GM21786 (cell line): ENCODE data around the gene ZNF277.

Experiments used
- ATAC-seq: cut with Tn5 transposase; IDR thresholded peaks from one replicate; pipeline ENCODE4 v1.9.1; 2021; ENCODE audit not compliant: unreplicated experiment

The ZNF277 gene

DNA sequence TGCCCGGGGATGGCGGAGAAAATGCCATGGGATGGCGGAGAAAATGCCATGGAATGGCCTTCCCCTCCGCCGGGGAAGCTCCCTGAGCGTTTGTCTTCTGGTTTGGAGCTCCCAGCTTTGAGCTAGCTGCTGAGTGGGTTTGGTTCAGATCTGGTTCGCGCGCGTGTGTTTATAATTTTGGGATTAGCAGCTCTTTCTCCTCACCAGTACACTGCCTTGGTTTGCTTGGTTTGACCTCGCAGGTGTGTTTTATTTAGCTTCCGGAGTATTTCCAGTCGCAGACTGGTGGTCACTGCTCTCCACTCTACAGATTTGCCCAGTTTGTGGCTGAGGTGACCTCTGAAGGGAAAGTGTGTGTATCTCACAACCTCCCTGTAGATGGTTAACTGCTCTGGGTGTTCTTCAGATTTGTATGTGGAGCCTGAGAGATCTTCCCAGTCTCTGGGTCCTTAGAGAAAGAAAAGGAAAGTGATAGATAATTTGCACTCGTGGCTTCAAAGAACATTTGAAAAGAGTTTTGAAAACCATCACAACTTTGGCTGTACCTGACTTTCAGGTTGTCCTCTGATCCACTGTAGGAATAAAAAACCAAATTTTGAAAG, 597 bp downstream of the ZNF277 start:
- ATAC-seq: no peak

DNA sequence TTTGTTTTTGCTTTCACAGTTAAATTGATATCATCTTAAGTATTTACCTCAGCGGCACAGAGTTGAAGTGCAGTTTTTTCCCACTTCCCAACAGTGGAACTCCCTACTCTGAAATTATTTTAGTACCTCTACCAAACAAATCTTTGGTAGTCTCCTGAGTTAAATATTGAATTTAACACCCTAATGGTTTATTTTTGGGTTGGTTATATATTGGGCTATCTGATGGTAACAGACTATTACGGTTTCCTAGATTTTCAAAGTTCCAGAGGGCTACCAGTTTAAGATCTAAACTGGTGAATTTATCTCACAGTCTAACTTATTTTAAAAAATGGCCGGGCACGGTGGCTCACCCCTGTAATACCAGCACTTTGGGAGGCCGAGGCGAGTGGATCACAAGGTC, 1.3 kb downstream of the ZNF277 start:
- no peak for ATAC-seq

DNA sequence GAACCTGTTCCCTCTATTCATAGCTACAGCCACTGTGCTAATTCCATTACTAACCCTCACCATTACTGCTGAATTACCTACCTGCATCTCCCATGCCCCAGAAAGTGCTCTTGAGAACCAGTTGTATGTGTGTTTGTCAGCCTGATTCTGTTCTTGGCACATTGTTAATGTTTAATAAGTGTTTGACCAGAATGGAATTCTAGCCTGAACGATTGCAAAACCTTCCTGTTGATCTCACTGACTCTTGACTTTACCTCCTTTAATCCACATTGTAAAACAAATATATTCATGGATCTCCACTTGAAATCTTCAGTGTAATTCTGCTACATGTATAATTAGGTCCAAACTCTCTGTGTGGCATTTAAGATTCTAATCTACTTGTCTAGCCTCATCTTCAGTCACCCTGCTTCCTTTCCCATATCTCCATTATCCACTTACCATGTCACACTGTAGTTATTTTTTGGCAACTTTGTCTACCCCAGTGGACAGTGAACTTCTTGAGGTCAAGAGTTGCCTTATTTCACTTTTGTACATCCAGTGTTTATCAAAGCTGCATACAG, 4.9 kb downstream of the ZNF277 start:
- ATAC-seq: no peak

DNA sequence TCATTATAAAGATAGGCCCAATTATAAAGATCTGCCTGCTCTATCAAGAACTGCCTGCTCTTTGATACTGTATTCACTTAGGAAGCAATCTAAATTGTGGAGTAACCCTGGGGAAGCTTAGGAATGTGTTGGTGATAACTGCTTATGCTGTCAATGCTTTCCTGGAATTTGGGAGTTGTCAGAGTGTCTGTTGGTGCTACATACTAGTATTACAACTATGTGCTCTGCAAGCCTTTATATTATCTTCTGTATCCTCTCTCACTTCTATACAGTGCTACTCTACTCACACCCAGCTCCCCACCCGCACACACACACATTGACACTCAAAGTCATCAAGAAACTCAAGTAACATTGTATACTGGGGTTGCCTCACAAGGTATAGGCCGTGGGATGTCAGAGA, 6.1 kb downstream of the ZNF277 start:
- no peak for ATAC-seq

DNA sequence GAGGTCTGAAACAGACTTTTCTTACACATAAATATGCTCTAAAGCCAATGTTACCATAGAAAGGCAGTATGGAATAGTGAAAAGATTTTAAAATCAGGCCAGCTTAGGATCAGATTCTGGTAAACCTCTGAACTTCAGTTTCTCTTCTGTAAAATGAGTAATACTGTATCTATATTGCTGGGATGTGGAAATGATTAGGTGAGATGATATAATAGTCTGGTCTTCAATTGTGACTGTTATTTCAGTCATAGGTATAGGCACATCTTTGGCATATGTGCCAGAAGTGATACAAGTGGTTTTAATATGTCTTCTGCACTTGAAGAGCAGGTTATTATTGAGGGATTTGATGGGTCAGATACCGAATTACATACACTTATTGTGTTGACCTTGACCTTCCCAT, 7.2 kb downstream of the ZNF277 start:
- no peak for ATAC-seq

DNA sequence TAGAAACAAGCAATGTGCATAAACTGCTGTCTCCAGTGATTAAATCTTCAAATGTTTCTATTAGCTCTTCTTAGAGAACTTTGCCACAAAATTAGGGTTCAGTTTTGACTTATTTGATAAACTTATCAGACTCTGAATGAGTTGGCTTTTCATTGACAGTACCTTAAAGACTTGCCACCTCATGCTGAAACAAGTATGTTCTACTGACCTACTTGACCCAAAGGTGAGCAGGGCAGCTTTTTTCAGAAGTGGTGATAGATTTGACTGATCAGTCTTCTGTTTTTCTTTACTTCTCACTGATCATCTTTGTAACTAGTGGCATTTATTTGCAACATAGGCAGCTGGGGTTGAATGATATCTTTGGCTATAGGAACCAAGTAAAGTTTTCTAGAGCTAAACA, 7.8 kb downstream of the ZNF277 start:
- no peak for ATAC-seq

DNA sequence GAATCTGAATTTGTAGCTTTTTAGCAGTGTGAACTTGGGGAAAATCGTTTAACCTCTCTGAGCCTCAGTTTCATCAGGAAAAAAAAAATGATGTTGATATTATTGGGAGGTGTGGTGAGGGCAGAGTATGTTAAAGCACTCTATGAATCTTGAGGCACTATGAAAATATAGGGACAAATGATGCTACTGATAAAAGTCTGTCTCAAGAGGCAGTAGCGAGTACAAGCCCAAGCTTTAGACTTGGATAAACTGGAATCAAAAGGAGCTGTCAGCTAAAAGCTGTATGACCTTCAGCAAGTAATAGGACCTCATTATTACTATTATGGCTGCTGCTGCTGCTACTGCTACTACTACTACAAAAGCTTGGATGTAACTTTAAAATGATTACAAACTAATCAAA, 8.4 kb downstream of the ZNF277 start:
- no peak for ATAC-seq

DNA sequence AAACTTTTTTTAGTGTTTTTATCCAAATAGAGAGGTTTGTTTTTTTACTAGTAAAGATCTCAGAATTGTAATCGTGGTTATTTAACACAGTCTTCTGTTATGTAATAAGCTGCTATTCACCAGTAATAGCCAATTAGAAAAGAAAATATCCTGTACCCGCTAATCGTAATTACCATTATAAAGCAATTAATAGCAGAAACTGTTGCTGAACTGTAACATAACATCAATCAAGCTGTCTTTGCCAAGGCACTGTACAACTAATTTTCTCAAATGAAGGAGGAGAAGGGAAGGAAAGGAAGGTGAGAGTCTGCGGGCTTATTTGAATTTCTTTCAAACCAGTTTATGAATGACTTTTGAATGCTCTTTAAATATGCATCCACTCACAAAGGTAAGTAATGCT, 9.3 kb downstream of the ZNF277 start:
- ATAC-seq: no peak

DNA sequence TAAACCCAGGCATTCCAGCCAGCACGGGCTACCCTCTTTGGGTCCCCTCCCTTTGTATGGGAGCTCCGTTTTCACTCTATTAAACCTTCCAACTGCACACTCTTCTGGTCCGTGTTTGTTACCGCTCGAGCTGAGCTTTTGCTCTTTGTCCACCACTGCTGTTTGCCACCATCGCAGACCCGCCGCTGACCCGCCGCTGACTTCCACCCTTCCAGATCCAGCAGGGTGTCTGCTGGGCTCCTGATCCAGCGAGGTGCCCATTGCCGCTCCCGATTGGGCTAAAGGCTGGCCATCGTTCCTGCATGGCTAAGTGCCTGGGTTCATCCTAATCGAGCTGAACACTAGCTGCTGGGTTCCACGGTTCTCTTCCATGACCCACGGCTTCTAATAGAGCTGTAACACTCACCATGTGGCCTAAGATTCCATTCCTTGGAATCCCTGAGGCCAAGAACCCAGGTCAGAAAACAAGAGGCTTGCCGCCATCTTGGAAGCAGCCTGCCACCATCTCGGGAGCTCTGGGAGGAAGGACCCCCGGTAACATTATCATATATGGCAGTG, 14.5 kb downstream of the ZNF277 start:
- ATAC-seq: no peak

DNA sequence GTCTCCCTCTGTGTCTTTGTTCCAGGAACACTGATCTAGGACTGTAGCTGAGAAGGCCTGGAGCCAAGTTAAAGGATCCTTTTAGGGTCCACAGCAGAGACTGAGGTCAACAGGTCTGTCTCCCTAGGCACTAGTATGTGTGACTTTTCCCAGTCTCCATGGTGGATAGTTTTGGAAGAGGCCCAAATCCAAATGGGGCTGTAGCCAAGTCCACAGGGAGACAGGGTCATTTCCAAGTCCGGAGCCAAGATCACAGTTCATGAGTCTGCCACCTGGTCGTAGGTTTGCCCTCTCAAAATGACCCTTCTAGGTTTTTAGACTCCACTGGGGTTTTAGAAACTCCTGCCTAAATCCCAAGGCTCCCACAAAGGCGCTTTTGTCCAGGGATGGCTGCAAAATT, 16.8 kb downstream of the ZNF277 start:
- no peak for ATAC-seq

DNA sequence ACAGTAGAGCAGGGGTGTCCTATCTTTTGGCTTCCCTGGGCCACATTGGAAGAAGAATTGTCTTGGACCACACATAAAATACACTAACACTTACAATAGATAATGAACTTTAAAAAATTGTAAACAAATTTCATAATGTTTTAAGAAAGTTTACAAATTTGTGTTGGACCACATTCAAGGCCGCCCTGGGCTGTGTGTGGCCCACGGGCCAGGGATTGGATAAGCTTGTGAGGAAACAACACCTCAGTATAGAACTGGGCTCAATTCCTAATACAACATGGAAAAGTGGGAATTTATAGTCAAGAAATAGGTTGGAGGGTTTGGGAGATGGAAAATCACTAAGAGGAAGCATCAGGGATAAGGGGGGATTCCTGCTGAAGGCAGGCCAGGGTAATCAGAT, 17.7 kb downstream of the ZNF277 start:
- ATAC-seq: no peak

DNA sequence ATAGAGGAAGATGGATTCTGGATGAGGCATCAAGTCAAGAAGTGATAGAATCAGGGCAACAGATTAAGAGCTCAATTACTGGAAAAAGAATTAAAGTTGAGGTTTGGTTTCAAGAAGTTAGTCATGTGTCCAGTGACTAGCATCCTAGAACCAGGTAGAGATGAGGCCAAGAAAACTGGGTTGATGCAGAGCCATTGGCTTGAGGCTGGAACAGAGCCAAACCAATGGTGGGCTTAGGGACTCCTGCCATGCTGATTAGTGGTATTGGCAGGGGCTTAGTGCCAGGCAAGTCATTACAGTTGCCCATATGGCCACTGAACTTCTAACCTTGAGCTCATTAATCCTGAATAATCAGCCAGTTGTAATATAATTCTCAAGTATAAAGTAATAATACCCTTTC, 18.5 kb downstream of the ZNF277 start:
- no peak for ATAC-seq

DNA sequence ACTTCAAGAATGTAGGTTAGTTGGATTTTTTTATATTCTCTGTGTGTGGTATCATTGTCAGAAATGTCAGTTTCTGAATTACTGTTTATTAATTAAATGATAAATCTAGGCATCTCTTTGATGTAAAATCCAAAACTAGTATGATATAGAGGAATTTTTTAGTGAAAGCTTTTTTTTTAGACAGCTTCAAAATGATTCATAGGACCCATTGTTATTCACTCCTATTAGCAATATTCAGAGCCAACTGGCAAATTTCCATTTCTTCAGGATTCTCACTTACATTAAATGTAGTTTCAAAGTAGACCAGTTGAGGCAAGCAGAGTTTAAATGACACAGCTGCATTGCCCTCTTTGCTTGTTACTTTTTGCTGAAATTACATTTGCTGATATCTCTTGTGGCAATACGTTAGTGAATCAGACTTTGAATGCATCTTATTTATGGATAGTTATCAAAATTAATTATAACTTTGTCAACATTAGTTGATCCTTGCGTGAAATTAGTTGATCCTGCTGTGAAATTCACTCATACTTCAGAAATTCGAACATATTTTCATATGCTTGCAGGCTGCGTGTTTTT, 20.3 kb downstream of the ZNF277 start:
- ATAC-seq: no peak

DNA sequence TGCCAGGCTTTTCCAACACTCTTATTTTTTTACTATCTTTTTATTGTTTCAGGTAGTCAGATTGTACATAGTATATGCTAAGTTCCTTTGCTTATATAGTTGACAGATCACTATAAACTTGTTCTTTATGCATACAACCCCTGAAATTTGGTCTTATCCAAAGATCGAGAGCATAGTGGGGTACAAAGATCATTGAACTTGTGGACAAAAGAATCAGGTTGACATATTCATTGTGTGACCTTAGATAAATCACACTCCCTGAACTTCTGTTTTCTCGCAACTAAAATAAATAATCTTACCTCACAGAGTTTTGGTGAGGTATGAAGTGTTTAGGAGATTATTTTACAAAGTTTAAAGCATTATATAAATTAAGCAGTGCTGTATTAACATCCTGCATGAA, 22.1 kb downstream of the ZNF277 start:
- no peak for ATAC-seq

DNA sequence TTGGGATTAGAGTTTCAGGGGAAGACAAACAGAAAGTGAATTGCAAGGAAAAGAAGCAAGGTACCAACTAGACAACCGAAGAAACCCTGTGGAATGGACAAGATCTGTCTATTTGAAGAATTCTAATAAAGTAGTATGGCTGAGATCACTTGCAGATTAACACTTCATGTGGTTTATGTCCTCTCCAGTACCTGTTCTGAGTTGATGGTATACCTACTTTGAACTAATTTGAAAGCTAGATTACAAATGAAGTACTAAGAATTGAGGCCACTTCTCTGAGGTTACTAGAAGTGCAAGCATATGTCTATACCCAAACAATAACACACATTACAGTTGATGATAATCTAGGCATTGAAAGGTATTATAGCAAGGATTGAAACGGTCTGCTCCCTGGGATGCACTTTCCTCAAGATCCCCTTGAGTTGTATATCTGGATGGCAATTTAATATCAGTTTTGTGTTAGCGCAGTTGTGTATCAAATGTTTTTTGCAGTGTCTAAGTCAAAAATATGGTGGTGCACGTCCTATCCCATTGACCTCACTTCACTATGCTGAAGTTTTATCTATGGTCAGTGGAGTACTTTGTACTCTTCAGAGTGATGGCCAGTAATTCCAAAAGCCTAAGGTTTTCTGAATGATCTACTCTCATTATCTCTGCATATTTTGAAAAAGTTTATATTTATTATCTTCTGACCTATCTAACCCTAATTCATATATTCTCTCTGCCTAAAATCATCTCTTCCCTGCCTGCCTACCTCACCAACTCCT, 25.9 kb downstream of the ZNF277 start:
- no peak for ATAC-seq

DNA sequence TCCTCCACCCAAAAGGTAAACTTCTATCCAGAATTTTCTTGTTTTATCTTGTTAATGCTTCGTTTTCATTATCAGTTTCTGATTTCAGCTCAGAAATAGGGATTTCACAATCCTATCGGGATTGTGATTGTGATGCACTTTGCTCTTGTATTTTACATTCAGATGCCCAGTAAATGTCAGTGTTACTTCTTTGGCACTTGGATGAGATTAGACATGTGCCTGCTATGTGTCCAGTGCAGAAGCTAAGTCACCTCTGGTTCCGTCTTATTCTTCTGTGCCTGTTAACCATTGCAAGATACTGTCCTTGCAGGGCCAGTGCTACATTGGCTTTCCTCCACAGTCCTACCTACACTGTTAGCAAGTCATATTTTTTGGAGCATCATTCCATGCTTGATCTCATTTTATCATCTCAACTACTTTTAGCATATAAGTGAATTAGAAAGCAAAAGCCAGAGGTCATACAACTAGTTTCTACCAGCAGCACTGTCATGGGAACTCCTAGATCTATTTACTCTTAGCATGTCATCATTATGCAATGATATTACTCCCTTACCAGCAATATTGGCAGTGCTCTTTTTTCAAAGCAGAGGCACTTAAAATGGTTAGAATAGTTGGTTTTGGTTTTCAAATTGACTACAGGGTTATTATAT, 26.7 kb downstream of the ZNF277 start:
- no peak for ATAC-seq

DNA sequence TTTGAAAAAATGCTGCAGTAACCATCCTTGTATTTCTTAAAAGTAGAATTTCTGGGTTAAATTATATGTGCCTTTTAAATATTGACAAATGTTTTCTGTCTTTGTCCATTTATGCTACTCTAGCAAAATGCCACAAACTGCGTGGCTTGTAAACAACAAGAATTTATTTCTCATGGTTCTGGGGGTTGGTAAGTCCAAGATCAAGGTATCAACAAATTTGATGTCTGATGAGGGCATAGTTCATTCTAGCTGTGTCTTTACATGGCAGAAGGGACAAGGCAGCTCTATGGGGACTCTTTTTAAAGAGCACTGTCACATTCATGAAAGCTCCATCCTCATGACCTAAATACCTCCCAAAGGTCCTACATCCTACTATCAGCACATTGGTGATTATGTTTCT, 27.7 kb downstream of the ZNF277 start:
- ATAC-seq: no peak

DNA sequence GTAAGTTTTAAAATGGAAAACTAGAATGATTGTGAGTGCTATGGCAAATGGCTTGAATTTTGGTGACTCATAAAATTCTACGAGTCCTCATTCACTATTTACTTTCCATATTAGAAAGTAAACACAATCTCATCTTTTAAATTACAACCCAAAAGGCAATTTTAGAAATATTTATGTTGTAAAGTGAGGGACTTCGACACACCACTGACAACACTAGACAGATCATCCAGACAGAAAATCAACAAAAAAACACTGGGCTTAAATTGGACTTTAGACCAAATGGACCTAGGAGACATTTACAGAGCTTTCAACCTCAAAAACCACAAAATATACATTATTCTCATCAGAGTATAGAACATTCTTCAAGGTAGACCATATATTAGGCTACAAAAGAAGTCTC, 30.1 kb downstream of the ZNF277 start:
- ATAC-seq: no peak

DNA sequence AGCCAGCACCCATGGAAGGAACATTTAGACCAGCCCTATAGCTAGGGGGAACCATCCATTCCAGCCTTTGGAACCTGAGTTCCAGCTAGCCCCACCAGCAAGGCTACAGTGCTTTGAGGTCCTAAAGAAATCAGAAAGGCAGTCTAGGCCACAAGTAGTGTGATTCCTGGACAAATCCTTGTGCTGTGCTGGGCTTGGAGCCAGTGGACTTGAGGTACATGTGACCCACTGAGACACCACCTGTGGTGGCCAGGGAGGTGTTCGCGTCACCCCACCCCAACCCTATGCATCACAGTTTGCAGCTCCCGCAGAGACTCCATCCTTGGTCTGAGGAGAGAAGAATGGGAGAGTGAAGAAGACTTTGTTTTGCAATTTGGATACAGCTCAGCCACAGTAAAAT, 31.8 kb downstream of the ZNF277 start:
- no peak for ATAC-seq

DNA sequence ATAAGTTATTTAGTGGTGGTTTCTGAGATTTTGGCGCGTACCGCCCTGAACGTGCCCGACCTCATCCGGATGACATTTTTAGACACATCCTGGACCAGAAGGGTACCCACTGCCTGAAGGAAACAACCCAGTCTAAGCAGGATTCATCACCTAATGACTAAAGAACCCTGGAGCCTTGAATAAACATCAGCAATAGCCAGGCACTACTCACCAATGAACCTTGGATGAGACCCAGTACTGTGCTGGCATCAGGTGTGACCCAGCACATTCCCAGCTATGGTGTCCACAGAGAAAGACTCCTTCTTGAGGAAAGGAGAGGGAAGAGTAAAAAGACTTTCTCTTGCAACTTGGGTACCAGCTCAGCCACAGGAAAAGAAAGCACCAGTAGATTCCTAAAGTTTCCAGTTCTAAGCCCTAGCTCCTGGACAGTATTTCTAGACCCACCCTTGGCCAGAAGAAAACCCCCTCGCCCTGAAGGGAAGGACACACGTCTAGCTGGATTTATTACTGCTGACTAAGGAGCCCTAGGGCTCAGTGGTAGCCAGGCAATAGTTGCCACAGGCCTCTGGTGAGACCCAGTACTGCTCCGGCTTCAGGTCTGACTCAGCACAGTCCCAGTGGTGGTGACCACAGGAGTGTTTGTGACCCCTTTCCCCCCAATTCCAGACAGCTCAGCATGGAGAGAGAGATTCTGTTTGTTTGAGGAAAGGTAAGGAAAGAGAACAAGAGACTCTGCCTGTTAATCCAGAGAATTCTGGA, 32.5 kb downstream of the ZNF277 start:
- ATAC-seq: no peak

DNA sequence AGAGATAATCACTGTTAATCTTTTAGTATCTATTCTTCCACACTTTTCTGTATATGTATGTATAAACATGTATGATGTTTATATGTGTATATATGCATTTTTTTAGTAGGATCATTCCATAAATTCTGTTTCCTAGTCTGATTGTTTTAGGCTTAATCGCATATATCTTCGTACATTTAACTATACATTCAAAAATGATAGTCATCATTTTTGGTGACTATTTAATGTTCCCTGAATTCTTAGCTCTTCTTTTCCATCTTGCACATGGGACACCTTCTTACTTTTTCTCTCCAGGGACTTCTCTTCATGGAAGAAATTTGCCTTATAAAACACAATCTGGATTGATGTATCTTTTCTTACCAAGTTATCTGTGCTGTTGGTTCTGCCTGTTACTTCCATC, 42.1 kb downstream of the ZNF277 start:
- no peak for ATAC-seq
